HCT116 (cell line): Measurements from ENCODE around the gene CUBN. TPM values are rescaled to one million over a fixed set of nuclear protein-coding genes. Genes with fewer than 3 reads are reported as not detected.

ENCODE experiments used
- ATAC-seq: fragments of 200-7000 bp; cut with Tn5 transposase; 2 replicates; pipeline ENCODE4 v1.9.1; 2020; ENCODE audit warnings: mild to moderate bottlenecking, moderate library complexity
- BruUV-seq: library from RNA; stranded (reverse); fragments of 400-500 nt; replicated peaks from 2 replicates; lab custom pipeline; 2021; lab: Mats Ljungman, UMichigan
- CTCF ChIA-PET: fragments of 300-600 bp; sonication (Branson Sonifier 250); formaldehyde crosslinking; loops from one replicate; lab custom pipeline; 2021; ENCODE audit warnings: antibody characterized with exemption; lab: Charles Lee
- POLR2A ChIA-PET: fragments of 300-600, 350-600 bp; sonication (Branson Sonifier 250); formaldehyde crosslinking; loops from one replicate; lab custom pipeline; 2021; ENCODE audit warnings: antibody characterized with exemption; lab: Charles Lee
- RAD21 ChIA-PET, 2 experiments: fragments of 300-600 bp; sonication (Branson Sonifier 250); formaldehyde crosslinking; loops; one replicate each; lab custom pipeline; 2023; ENCODE audit warnings: low total read pairs in 2 of 2; ENCODE audit not compliant: uncharacterized antibody in 2 of 2, unreplicated experiment in 2 of 2, low non-redundant PET in 1 of 2; lab: Charles Lee
- DNase-seq: peaks from one replicate; pipeline ENCODE4 v3.0.0-alpha.2; 2010; ENCODE audit warnings: low read depth, low spot score
- H2AFZ ChIP-seq: fragments of 200-600 bp; shearing (Covaris generic), sonication (generic); 2 replicates; pipeline ENCODE4 v1.6.1; 2017; ENCODE audit warnings: low read depth, mixed run types, mixed read lengths, antibody characterized with exemption, low read length; ENCODE audit not compliant: poor library complexity, severe bottlenecking
- H3K27ac ChIP-seq: 2 replicates; pipeline ENCODE4 v1.5.1; 2012; ENCODE audit warnings: low read depth, low read length
- H3K27me3 ChIP-seq: fragments of 200-600 bp; sonication (generic); 2 replicates; pipeline ENCODE4 v1.6.1; 2016; ENCODE audit warnings: mixed run types, low read length, mixed read lengths; ENCODE audit not compliant: insufficient read depth
- H3K36me3 ChIP-seq, 2 experiments: fragments of 200-500 bp in 1 of 2; fragments of 200-600 bp in 1 of 2; sonication (Bioruptor generic) in 1 of 2; sonication (generic) in 1 of 2; 2 replicates each; pipeline versions ENCODE4 v1.5.1 to v1.6.1; 2014 to 2016; ENCODE audit warnings: low read length in 2 of 2, inconsistent platforms in 1 of 2, mixed read lengths in 1 of 2, mixed run types in 1 of 2; ENCODE audit not compliant: insufficient read depth in 2 of 2, control insufficient read depth in 1 of 2
- H3K4me1 ChIP-seq, 2 experiments: fragments of 200-600 bp in 1 of 2; sonication (generic) in 1 of 2; 2 replicates each; pipeline versions ENCODE4 v1.5.1 to v1.6.1; 2012 to 2017; ENCODE audit warnings: low read length in 2 of 2, inconsistent platforms in 1 of 2, mild to moderate bottlenecking in 1 of 2, mixed read lengths in 1 of 2, mixed run types in 1 of 2, moderate library complexity in 1 of 2; ENCODE audit not compliant: insufficient read depth in 2 of 2, control insufficient read depth in 1 of 2
- H3K4me2 ChIP-seq: fragments of 200-600 bp; sonication (generic); 2 replicates; pipeline ENCODE4 v1.6.1; 2017; ENCODE audit warnings: mixed run types, low read length, mixed read lengths
- H3K4me3 ChIP-seq, 2 experiments: fragments of 200-600 bp in 1 of 2; sonication (generic) in 1 of 2; replicated peaks in 1 of 2; 2 replicates each; pipeline ENCODE4 v1.5.1; 2011 to 2016; ENCODE audit warnings: low read length in 2 of 2, control low read depth in 1 of 2, low read depth in 1 of 2, mild to moderate bottlenecking in 1 of 2, mixed read lengths in 1 of 2, mixed run types in 1 of 2
- H3K79me2 ChIP-seq: fragments of 200-600 bp; sonication (generic); 2 replicates; pipeline ENCODE4 v1.6.1; 2017; ENCODE audit warnings: mild to moderate bottlenecking, mixed run types, low read length, moderate library complexity, mixed read lengths; ENCODE audit not compliant: insufficient read depth
- H3K9ac ChIP-seq: fragments of 200-600 bp; sonication (generic); 2 replicates; pipeline ENCODE4 v1.6.1; 2016; ENCODE audit warnings: low read length, mixed read lengths
- H3K9me2 ChIP-seq: fragments of 200-600 bp; sonication (generic), shearing (Covaris generic); 2 replicates; pipeline ENCODE4 v1.6.1; 2017; ENCODE audit warnings: mixed run types, mild to moderate bottlenecking, moderate library complexity; ENCODE audit not compliant: insufficient read depth
- H3K9me3 ChIP-seq, 2 experiments: fragments of 200-500 bp in 1 of 2; fragments of 200-600 bp in 1 of 2; sonication (Bioruptor generic) in 1 of 2; sonication (generic) in 1 of 2; 2 replicates each; pipeline ENCODE4 v1.6.1; 2014 to 2017; ENCODE audit warnings: low read length in 2 of 2, mixed read lengths in 2 of 2, inconsistent platforms in 1 of 2, low read depth in 1 of 2, mild to moderate bottlenecking in 1 of 2, mixed run types in 1 of 2, moderate library complexity in 1 of 2; ENCODE audit not compliant: control insufficient read depth in 1 of 2, insufficient read depth in 1 of 2
- H4K20me1 ChIP-seq: fragments of 200-600 bp; sonication (generic), shearing (Covaris generic); 2 replicates; pipeline ENCODE4 v1.6.1; 2017; ENCODE audit warnings: mixed run types, mild to moderate bottlenecking, moderate library complexity; ENCODE audit not compliant: insufficient read depth
- ATF3 ChIP-seq: IDR thresholded peaks from 2 replicates; pipeline ENCODE4 v1.6.1; 2012
- CEBPB ChIP-seq: IDR thresholded peaks from 2 replicates; pipeline ENCODE4 v1.6.1; 2012; ENCODE audit warnings: low read depth
- CTCF ChIP-seq, 3 experiments: fragments of 200-600 bp in 1 of 3; sonication (generic) in 1 of 3; IDR thresholded peaks in 2 of 3; conservative IDR thresholded peaks in 1 of 3; 2 replicates each; pipeline ENCODE4 v1.5.1; 2012 to 2017; ENCODE audit warnings: low read depth in 2 of 3, low read length in 2 of 3, antibody characterized with exemption in 1 of 3, borderline replicate concordance in 1 of 3, control low read depth in 1 of 3, mild to moderate bottlenecking in 1 of 3, mixed read lengths in 1 of 3, mixed run types in 1 of 3, moderate library complexity in 1 of 3; ENCODE audit not compliant: insufficient read depth in 1 of 3
- ELF1 ChIP-seq: IDR thresholded peaks from 2 replicates; pipeline ENCODE4 v1.6.1; 2012; ENCODE audit warnings: low read depth, borderline replicate concordance
- EZH2phosphoT487 ChIP-seq: fragments of 200-600 bp; IDR thresholded peaks from 2 replicates; pipeline ENCODE4 v1.6.1; 2018; ENCODE audit warnings: antibody characterized with exemption, borderline replicate concordance
- FOSL1 ChIP-seq: IDR thresholded peaks from 2 replicates; pipeline ENCODE4 v1.6.1; 2012; ENCODE audit warnings: low read depth
- JUND ChIP-seq: IDR thresholded peaks from 2 replicates; pipeline ENCODE4 v1.6.1; 2012
- RAD21 ChIP-seq: IDR thresholded peaks from 2 replicates; pipeline ENCODE4 v1.6.1; 2012; ENCODE audit warnings: low read depth, mild to moderate bottlenecking
- SP1 ChIP-seq: IDR thresholded peaks from 2 replicates; pipeline ENCODE4 v1.6.1; 2012; ENCODE audit warnings: low read depth
- SRF ChIP-seq: IDR thresholded peaks from 2 replicates; pipeline ENCODE4 v1.6.1; 2012; ENCODE audit warnings: low read depth
- ZBTB33 ChIP-seq: IDR thresholded peaks from 2 replicates; pipeline ENCODE4 v1.6.1; 2011; ENCODE audit warnings: mild to moderate bottlenecking, low read length, moderate library complexity; ENCODE audit not compliant: insufficient replicate concordance; ENCODE audit errors: extremely low read depth
- intact Hi-C: fragments of 100-400 bp; cut with micrococcal nuclease; formaldehyde crosslinking; loops from 2 replicates; pipeline ENCODE4 v1.10.0; 2022
- total RNA-seq: library from RNA; stranded (reverse); gene quantifications from one replicate; pipeline ENCODE4 v1.2.1, GENCODE V29; 2021; ENCODE audit not compliant: unreplicated experiment

The CUBN gene
- total RNA-seq, 1 experiment from 2014 or later = 1.2 TPM

GRCh38 chr10:16987206-16987621, 142.4 kb downstream of the CUBN start:
- Histone ChIP-seq H3K9ac (no peak overlapping the region), H3K4me2 (no peak overlapping the region), H3K36me3 (no peaks in the 10 kb centered on the region), H3K4me3 (no peak overlapping the region), H3K27ac (no peak overlapping the region), H3K9me3 (no peaks in the 10 kb centered on the region), H3K9me2 (no peaks in the 10 kb centered on the region), H2AFZ (no peak overlapping the region), H3K79me2 (no peaks in the 10 kb centered on the region), H4K20me1 (no peaks in the 10 kb centered on the region), H3K4me1 (no peaks in the 10 kb centered on the region), H3K27me3 (no peaks in the 10 kb centered on the region)
- ChIA-PET CTCF (no interaction called here), RAD21 (no interaction called here), POLR2A (no interaction called here)
- no TSS peak for BruUV-seq
- intact Hi-C loops = no loop called here
- DNase-seq (no peak), ATAC-seq (no peak)
- TF ChIP-seq SP1 = no peak
- no peak for TF ChIP-seq JUND
- TF ChIP-seq CEBPB = no peak
- no peak for TF ChIP-seq CTCF (IDR thresholded peaks at IDR 0.05 in 2 of 3, conservative IDR thresholded peaks at IDR 0.05 in 1 of 3; ENCODE audit: borderline replicate concordance in 1 of 3, insufficient read depth in 1 of 3, low read depth in 2 of 3, low read length in 2 of 3)
- no peak for TF ChIP-seq FOSL1
- TF ChIP-seq RAD21 = no peak
- no peak for TF ChIP-seq EZH2phosphoT487

GRCh38 chr10:16986406-16987205, 143.0 kb downstream of the CUBN start:
- Histone ChIP-seq H3K4me2 (no peak overlapping the region), H3K36me3 (no peaks in the 10 kb centered on the region), H3K27me3 (no peaks in the 10 kb centered on the region), H3K4me1 (no peaks in the 10 kb centered on the region), H3K79me2 (no peaks in the 10 kb centered on the region), H4K20me1 (no peaks in the 10 kb centered on the region), H3K27ac (no peak overlapping the region), H2AFZ (no peak overlapping the region), H3K9ac (no peak overlapping the region), H3K4me3 (no peak overlapping the region), H3K9me3 (no peaks in the 10 kb centered on the region), H3K9me2 (no peaks in the 10 kb centered on the region)
- no peak for DNase-seq
- CTCF ChIA-PET = no interaction called here
- ATAC-seq = no peak
- POLR2A ChIA-PET = no interaction called here
- RAD21 ChIA-PET = no interaction called here
- no peak for TF ChIP-seq ZBTB33
- no peak for TF ChIP-seq ATF3
- no peak for TF ChIP-seq ELF1
- no peak for TF ChIP-seq SP1
- no peak for TF ChIP-seq SRF
- intact Hi-C loops = no loop called here
- no TSS peak for BruUV-seq
